DMS79 (cell line): Measurements from ENCODE around the gene TMEM47.

Source experiments
- DNase-seq: peaks from one replicate; lab custom pipeline; 2025; lab: John Stamatoyannopoulos, UW

TMEM47 gene

GRCh38 chrX:34656842-34657725, at the start of gene TMEM47:
Gene TMEM47, minus strand, starts transcription at chrX:34657285. Its CDS starts 256 bp downstream, at chrX:34657029.
- no peak for DNase-seq

DNA sequence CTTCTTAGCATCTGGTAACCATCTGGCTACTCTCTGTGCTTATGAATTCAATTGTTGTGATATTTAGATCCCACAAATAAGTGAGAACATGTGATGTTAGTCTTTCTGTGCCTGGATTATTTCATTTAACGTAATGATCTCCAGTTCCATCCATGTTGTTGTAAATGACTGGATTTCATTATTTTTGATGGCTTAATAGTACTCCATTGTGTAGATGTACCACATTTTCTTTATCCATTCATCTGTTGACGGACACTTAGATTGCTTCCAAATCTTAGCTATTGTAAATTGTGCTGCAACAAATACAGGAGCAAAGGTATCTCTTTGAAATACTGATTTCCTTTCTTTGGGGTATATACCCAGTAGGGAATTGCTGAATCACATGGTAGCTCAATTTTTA, 30.0 kb upstream of the TMEM47 start:
- no peak for DNase-seq

GRCh38 chrX:34659575-34659974, 2.5 kb upstream of the TMEM47 start:
- no peak for DNase-seq

- no peak for DNase-seq
Measured at GRCh38 chrX:34658326-34658725, 1.2 kb upstream of the TMEM47 start.

DNA sequence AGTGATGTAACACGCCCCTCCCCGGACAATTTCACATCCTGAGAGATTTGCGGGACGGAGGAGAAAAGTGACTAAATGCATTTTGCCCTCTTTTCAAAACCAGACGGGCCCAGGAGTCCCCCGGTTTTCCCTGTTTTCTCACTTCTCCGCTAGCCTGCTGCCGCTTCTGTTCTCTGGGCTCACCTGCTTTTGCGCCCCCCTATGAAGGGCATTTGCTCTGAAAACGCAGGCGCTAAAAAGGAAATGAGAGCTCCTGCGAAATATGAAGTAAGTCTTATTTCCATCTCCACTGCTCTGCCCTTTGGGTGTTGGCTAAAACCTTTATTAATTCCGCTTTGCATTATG, 613 bp upstream of the TMEM47 start:
- no peak for DNase-seq

DNA sequence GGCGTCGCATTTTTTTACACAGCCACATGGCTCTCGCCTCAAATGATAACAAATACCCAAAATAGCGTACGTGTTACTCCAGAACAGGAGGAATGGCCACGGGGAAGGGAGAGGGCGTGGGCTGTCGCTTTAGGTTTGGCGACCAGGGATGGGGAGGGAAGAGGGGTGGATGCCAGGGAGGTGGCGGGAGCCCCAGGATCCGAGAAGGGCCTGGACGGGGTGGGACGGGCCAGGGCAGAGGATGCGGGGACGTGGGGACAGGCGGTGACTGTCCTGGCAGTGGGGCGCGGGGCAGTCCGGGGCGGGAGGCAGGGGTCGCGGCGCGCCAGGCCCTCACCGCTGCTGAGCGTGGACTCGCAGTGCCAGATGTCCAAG, 631 bp downstream of the TMEM47 start:
- no peak for DNase-seq

DNA sequence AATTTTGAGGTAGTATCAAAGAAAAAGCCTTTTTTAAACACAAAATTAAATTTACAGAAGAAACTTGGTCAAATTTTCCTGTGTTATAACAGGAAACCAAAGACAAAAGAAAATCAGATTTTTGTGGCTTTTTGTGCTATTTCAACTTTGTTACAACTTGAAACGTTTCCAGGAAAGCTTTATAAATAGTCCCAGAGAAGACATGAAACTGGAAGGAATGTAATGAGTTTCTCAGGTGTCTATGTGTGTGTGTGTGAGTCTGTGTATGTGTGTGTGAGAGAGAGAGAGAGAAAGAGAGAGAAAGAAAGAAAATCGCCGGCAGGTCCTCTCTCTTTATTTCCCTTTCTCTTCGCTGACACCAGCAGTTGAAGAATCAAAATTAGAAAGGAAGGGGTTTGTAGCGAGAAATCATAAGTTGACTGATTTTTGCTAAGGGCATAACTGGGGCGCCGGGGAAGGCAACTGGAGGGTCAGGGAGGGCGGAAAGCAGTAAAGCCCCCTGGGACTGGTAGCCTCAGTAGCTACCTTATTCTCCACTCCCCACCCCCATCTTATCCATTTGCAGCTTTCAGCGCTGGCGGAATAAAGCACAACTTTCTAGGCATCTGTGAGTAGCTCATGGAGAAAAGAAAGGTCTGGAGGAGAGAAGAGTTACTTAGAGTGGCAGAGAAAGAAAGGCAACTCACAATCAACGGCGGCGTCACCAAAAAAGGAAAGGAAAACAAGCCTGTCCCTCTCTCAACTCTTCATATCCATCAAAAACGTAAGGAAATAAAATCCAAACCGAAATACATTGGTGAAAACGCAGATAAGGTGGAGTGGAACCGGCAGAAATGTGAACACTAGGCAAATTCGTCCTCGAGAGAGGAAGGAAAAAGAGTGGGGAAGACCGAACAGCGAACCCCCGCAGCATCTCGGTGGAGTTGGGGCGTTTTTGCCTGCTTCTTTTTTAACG, 1.3 kb downstream of the TMEM47 start:
- no peak for DNase-seq

- DNase-seq = no peak
Measured at GRCh38 chrX:34654696-34655490, 2.2 kb downstream of the TMEM47 start.

- no peak for DNase-seq
Measured at GRCh38 chrX:34653811-34654210, 3.3 kb downstream of the TMEM47 start.

DNA sequence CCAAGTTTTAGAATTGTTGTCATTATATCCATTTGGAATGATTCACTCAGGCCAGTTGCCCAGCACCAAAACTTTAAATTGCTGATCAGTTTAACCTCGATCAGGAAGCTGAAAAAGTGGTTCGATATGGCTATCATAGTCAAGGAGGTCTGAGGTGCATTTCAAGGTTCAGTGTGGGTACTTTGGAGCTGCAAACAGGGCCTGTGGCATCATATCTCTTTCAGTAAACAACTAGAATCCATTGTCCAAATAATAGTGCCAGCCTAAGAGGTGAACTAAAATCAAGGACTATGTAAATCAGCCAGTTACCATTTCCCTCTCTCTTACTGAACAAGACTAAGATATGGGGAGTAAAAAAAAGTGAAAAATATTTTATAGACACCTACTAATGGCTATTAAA, 14.2 kb downstream of the TMEM47 start:
- no peak for DNase-seq

GRCh38 chrX:34638116-34638515, 19.0 kb downstream of the TMEM47 start:
- no peak for DNase-seq

GRCh38 chrX:34634349-34634748, 22.7 kb downstream of the TMEM47 start:
- DNase-seq = no peak

DNA sequence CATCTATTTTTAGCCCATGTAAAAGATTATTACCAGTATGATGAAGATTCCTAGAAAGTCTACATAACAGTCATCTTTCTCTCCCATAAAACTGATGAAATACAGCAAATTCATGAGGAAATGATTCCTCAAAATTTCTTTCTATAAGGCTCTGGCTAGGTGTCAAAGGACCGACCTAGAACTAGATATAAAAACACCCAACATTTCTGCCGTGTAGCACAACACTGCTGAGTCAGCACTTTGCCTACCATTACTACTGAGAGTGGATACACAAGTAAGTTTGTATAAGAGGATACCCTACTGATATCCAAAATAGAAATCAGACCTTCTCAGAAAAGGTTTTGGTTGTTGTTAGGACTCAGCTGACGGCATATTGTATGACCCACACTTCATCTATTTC, 24.7 kb downstream of the TMEM47 start:
- no peak for DNase-seq

GRCh38 chrX:34631479-34632220, 25.4 kb downstream of the TMEM47 start:
- no peak for DNase-seq

DNA sequence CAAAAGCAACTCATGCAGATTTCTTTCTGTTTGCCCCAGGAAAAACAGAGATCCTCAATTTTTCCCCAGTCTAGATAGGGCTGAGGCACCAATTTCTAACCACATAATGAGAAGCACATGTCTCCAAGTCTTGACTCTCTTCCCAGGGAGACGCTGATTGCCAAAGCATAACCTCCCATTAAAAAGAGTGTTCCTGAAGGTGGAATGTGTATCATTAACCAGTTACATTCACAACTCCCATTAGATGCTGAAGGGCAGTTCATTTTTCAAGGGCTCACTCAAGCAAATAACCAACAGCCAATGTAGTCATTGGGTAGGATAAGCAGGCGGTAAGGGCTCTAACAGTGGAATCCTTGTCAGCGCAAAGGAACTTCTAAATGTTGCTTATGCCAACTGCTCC, 27.5 kb downstream of the TMEM47 start:
- DNase-seq = no peak

- DNase-seq = no peak
Measured at GRCh38 chrX:34624416-34624815, 32.7 kb downstream of the TMEM47 start.

GRCh38 chrX:34619920-34620319, 37.2 kb downstream of the TMEM47 start:
- no peak for DNase-seq

GRCh38 chrX:34612036-34612435, 45.0 kb downstream of the TMEM47 start:
- DNase-seq = no peak

GRCh38 chrX:34598362-34598761, 58.7 kb downstream of the TMEM47 start:
- no peak for DNase-seq

DNA sequence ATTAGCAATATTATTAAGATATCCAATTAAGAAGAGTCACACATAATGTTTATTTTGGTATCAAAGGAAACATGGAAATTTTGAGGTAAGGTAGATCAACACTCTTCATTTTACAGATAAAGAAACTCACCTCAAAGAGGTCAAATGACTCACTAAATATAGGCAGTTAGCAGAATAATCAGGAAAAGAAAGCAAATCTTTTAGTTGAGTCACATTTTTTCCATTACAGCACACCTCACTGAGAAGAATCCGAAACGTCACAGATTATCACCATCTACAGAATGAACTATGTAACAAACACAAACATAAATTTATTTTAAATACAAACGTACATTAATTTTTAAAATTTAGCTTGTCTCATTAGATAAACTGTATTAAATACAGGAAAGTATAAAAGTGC, 70.1 kb downstream of the TMEM47 start:
- no peak for DNase-seq

- no peak for DNase-seq
Measured at GRCh38 chrX:34586346-34586911, 70.7 kb downstream of the TMEM47 start.
